T-helper 17 cell (primary cell): Measurements from ENCODE around the gene ADCY4. TPM values are rescaled to one million over a fixed set of nuclear protein-coding genes. Genes with fewer than 3 reads are reported as not detected.

Source experiments
- ATAC-seq: fragments of 150-1000 bp; cut with Tn5 transposase; 2 replicates; pipeline ENCODE4 v1.10.0; 2021; ENCODE audit warnings: mild to moderate bottlenecking, moderate library complexity
- DNase-seq, 3 donors: peaks; one replicate each; pipeline versions ENCODE4 v3.0.0 to v3.0.0-alpha.2; 2020 to 2021
- H3K9me3 ChIP-seq: one replicate; pipeline ENCODE4 v1.7.0; 2013; ENCODE audit warnings: low read length, mild to moderate bottlenecking; ENCODE audit not compliant: control insufficient read depth, poor library complexity, severe bottlenecking
- H3K27ac Mint-ChIP-seq: one replicate; pipeline ENCODE4 v1.8.0; 2022; ENCODE audit warnings: mild to moderate bottlenecking, moderate library complexity, mixed read lengths
- H3K27me3 Mint-ChIP-seq: one replicate; pipeline ENCODE4 v1.8.0; 2022; ENCODE audit warnings: mixed read lengths
- H3K36me3 Mint-ChIP-seq: one replicate; pipeline ENCODE4 v1.8.0; 2022; ENCODE audit warnings: low read depth, mixed read lengths
- H3K4me1 Mint-ChIP-seq: one replicate; pipeline ENCODE4 v1.8.0; 2022; ENCODE audit warnings: mild to moderate bottlenecking, mixed read lengths
- H3K4me3 Mint-ChIP-seq: one replicate; pipeline ENCODE4 v1.8.0; 2022; ENCODE audit warnings: mild to moderate bottlenecking, moderate library complexity, mixed read lengths
- total RNA-seq, 4 donors: library from RNA in 2 of 4; stranded (reverse) in 2 of 4; gene quantifications; one replicate each; pipeline ENCODE4 v1.2.3 and lab custom pipeline; 2022 to 2026

The ADCY4 gene
- total RNA-seq, 2 donors from 2014 or later = 5.4 to 7.9 TPM

DNA sequence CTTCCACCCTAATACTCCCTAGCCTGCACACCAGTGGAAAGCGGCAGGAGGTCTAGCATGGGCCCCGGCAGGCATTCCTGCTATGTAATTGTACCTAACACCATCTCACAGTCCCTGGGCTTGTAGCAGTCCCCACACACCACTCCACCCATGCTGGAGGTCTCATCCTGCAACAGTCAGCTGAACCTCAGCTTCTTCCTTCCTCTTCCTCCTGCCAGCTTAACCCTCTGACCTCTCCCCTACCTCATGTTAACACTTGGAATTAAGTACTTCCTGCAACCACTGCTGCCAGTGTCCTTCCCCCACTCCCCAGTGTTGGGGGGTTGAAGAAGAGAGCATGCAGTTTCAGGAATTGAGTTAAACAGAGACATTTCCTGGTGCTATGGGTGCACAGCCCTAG lies 7.6 kb downstream of the ADCY4 start:
- ATAC-seq = no peak
- Mint-ChIP-seq H3K4me1 (peaks cover 43% of the 10 kb centered on the region), H3K27me3 (peaks cover 20% of the 10 kb centered on the region), H3K27ac (no peak overlapping the region), H3K36me3 (no peaks in the 10 kb centered on the region), H3K4me3 (no peak overlapping the region)
- H3K9me3 ChIP-seq = no peaks in the 10 kb centered on the region
- DNase-seq = no peak

DNA sequence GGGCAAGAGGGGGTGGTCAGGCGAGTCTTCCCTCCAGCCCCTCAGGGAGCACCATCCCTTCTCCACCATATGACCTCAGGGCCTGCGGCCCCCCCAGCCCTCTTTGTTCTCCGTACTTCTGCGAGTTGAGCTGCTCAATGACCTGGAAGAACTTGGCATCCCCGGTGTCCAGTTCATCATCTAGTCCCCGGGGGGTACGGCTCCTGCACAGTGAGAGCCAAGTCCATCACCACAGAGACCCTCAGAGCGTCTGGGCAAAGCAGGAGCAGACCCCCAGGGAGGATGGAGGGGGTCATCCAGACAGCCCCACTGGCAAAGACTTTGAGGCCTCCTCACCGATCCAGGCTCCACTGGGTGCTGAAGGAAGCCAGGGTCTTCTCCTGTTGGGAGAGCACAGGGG lies 8.9 kb downstream of the ADCY4 start:
- no peaks in the 10 kb centered on the region for H3K9me3 ChIP-seq
- no peak for ATAC-seq
- Mint-ChIP-seq H3K4me3 (no peak overlapping the region), H3K36me3 (no peaks in the 10 kb centered on the region), H3K4me1 (peaks cover 36% of the 10 kb centered on the region), H3K27ac (no peak overlapping the region), H3K27me3 (peaks cover 17% of the 10 kb centered on the region)
- DNase-seq = no peak

DNA sequence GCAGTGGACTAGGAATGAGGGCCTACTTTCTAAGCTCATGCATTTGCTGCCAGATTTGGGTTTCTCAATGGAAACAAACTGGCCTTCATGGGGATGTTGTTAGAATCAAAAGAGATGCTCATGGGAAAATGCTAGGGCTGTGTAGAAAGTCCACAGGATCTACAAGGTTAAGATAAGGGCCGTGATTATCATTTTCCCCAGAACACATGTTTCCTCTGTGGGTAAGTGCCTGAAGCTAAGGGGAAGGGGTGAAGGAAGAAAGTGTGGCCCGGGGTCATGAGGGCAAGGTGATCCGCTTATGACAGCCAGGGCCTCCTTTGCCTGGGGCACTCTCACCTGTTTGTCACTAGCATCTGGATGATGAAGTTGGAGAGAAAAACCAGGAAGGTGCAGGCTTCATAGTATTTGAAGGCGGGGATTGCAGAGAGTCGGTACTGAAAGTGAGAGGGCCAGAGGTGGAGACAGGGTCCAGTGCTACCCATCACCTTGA lies 9.8 kb downstream of the ADCY4 start:
- H3K9me3 ChIP-seq = no peaks in the 10 kb centered on the region
- Mint-ChIP-seq H3K4me1 (peaks cover 29% of the 10 kb centered on the region), H3K36me3 (no peaks in the 10 kb centered on the region), H3K27me3 (peaks cover 14% of the 10 kb centered on the region), H3K27ac (peak overlapping the region; percentile 41), H3K4me3 (no peak overlapping the region)
- ATAC-seq (no peak), DNase-seq (no peak)

GRCh38 chr14:24324024-24324423 lies 10.8 kb downstream of the ADCY4 start:
- Mint-ChIP-seq H3K4me3 (no peak overlapping the region), H3K36me3 (no peaks in the 10 kb centered on the region), H3K27ac (no peak overlapping the region), H3K27me3 (peaks cover 22% of the 10 kb centered on the region), H3K4me1 (peaks cover 19% of the 10 kb centered on the region)
- no peaks in the 10 kb centered on the region for H3K9me3 ChIP-seq
- ATAC-seq (no peak), DNase-seq (no peak)

DNA sequence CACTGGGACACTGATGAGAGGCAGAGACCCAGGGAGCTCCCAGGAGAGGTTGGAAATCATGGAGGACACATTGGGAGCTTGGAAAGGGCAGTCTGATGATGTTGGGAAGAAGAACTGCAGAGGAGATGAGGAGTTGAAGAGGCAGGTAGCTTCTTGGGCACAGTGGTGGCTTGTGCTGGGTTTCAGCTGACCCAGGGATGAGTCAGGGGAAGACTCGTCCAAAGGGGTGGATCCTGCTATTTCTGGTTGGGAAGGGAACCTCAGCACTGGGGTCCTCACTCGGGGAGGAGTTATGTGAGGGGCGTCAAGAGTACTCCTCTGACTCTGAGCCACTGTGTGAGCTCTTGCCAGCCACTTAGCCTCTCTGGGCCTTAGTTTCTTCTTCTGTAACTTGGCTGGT lies 11.5 kb downstream of the ADCY4 start:
- Mint-ChIP-seq H3K27me3 (peaks cover 25% of the 10 kb centered on the region), H3K4me1 (peaks cover 16% of the 10 kb centered on the region), H3K4me3 (no peak overlapping the region), H3K36me3 (no peaks in the 10 kb centered on the region), H3K27ac (peak overlapping the region; percentile 24)
- DNase-seq (no peak), ATAC-seq (no peak)
- no peaks in the 10 kb centered on the region for H3K9me3 ChIP-seq

DNA sequence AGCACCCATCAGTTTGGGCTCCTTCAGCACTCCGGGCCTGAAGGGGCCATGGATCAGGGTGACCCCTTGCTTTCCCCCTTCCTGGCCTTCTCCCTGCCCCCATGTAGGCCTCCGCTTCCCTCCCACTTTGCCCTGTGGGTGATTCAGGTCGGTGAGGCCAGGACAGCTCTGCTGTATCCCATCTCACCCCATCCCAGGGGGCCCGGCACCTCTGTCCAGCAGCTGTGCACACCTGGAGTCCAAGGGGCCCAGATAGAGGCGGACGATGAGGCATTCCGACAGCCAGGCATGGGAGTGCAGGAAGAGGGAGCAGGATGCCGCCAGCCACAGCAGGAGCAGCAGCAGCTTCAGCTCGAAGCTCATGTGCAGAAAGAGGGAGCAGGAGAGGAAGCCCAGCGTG lies 12.2 kb downstream of the ADCY4 start:
- Mint-ChIP-seq H3K36me3 (no peaks in the 10 kb centered on the region), H3K27ac (no peak overlapping the region), H3K4me1 (peaks cover 16% of the 10 kb centered on the region), H3K27me3 (peaks cover 25% of the 10 kb centered on the region), H3K4me3 (no peak overlapping the region)
- DNase-seq (no peak), ATAC-seq (no peak)
- H3K9me3 ChIP-seq = no peaks in the 10 kb centered on the region

DNA sequence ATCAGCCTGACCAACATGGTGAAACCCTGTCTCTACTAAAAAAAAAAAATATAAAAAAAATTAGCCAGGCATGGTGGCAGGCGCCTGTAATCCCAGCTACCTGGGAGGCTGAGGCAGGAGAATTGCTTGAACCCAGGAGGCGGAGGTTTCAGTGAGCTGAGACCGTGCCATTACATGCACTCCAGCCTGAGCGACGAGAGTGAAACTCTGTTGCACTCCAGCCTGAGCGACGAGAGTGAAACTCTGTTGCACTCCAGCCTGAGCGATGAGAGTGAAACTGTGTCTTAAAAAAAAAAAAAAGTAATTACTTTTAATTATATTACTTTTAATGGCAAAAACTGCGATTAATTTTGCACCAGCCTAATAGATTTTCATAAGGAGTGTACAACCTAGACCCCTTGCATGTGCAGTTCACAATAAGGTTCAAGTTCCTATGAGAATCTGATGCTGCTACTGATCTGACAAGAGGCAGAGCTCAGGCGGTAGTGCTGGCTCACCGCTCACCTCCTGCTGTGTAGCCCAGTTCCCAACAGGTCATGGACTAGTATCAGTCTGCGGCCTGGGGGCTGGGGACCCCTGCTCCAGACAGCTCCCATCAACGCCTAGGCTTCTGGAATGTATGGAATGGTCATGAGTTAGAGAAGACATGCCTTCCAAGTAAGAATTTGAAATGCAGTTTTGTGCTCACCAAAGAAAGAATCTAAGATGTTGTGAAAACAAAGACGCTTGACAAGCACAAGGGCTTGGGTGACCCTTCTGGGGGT lies 13.5 kb downstream of the ADCY4 start:
- no peak overlapping the region for H3K4me3 Mint-ChIP-seq
- H3K27me3 Mint-ChIP-seq = peaks cover 25% of the 10 kb centered on the region
- DNase-seq = no peak
- no peaks in the 10 kb centered on the region for H3K36me3 Mint-ChIP-seq
- ATAC-seq = no peak
- H3K4me1 Mint-ChIP-seq = peaks cover 13% of the 10 kb centered on the region
- H3K9me3 ChIP-seq = no peaks in the 10 kb centered on the region
- H3K27ac Mint-ChIP-seq = no peak overlapping the region

DNA sequence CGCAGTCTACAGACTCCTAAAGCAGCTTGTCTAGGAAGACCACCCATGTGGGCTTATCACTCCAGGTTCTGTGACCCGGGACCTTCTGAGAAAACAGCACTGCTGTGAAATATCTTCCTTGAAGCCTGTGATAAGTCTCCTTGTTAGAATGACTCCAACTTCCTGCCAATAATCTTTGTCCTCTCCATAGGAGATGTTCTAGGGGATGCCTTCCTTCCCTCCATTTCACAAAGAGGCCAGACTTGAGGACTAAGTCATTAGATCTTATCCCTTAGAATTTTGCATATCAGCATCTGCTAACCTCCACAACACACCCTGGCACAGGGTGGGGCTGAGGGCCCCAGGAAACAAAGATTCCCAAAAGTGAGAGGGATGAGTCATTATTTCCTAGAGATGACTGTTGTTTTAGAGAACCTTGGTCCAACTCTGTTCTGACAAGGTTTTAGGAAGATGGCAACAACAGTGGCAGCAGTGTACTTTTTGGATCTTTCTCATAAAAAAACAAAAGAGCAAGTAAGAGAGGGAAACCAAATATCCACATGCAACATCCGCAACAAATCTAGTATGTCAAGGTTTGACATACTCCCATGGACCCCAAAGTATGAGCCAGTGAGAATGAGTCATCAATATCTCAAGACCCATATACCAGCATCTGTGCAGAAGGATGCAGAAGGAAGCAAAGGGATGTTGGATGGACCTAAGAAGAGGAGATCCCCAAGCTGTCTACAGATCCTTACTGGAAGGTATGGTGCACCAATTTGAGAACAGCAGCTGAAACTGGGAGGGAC lies 17.5 kb downstream of the ADCY4 start:
- Mint-ChIP-seq H3K36me3 (peaks cover 3% of the 10 kb centered on the region), H3K27ac (no peak overlapping the region), H3K4me3 (no peak overlapping the region), H3K27me3 (peaks cover 18% of the 10 kb centered on the region), H3K4me1 (peaks cover 39% of the 10 kb centered on the region)
- ATAC-seq (no peak), DNase-seq (no peak)
- no peaks in the 10 kb centered on the region for H3K9me3 ChIP-seq

- H3K4me3 Mint-ChIP-seq = no peak overlapping the region
- H3K4me1 Mint-ChIP-seq = peaks cover 43% of the 10 kb centered on the region
- H3K27me3 Mint-ChIP-seq = peaks cover 18% of the 10 kb centered on the region
- no peaks in the 10 kb centered on the region for H3K9me3 ChIP-seq
- peaks cover 3% of the 10 kb centered on the region for H3K36me3 Mint-ChIP-seq
- ATAC-seq = no peak
- no peak for DNase-seq
- H3K27ac Mint-ChIP-seq = no peak overlapping the region
Observed at GRCh38 chr14:24316597-24316950, 18.3 kb downstream of the ADCY4 start.

DNA sequence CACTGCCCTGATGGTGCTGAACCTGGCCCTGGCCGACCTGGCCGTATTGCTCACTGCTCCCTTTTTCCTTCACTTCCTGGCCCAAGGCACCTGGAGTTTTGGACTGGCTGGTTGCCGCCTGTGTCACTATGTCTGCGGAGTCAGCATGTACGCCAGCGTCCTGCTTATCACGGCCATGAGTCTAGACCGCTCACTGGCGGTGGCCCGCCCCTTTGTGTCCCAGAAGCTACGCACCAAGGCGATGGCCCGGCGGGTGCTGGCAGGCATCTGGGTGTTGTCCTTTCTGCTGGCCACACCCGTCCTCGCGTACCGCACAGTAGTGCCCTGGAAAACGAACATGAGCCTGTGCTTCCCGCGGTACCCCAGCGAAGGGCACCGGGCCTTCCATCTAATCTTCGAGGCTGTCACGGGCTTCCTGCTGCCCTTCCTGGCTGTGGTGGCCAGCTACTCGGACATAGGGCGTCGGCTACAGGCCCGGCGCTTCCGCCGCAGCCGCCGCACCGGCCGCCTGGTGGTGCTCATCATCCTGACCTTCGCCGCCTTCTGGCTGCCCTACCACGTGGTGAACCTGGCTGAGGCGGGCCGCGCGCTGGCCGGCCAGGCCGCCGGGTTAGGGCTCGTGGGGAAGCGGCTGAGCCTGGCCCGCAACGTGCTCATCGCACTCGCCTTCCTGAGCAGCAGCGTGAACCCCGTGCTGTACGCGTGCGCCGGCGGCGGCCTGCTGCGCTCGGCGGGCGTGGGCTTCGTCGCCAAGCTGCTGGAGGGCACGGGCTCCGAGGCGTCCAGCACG lies 18.9 kb downstream of the ADCY4 start:
- DNase-seq (no peak), ATAC-seq (no peak)
- H3K4me3 Mint-ChIP-seq = peak overlapping the region; percentile 61
- peaks cover 18% of the 10 kb centered on the region for H3K27me3 Mint-ChIP-seq
- peak overlapping the region; percentile 96 for H3K27ac Mint-ChIP-seq
- peaks cover 46% of the 10 kb centered on the region for H3K4me1 Mint-ChIP-seq
- peaks cover 3% of the 10 kb centered on the region for H3K36me3 Mint-ChIP-seq
- H3K9me3 ChIP-seq = no peaks in the 10 kb centered on the region

DNA sequence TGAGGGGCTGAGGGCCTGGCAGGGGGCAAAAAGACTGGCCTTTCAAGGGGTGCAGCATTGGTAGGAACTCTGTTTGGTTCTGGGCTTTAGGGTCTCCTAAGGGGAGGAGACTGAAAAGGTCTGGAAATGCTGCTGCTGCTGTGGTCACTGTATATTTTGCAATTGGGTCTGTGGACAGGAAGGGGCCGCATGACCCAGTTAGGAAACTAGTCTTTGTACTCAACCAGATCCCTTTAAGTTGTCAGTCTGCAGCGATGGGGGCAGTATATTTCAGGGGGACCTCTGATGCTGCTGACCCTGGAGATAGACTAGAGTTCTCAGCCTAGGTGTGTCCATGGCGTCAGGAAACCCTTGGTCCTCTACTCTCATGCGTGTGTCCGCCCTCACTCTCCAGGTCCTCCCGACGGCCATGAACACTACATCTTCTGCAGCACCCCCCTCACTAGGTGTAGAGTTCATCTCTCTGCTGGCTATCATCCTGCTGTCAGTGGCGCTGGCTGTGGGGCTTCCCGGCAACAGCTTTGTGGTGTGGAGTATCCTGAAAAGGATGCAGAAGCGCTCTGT lies 19.5 kb downstream of the ADCY4 start:
- peaks cover 16% of the 10 kb centered on the region for H3K27me3 Mint-ChIP-seq
- H3K9me3 ChIP-seq = no peaks in the 10 kb centered on the region
- ATAC-seq (no peak), DNase-seq (no peak)
- H3K27ac Mint-ChIP-seq = peak overlapping the region; percentile 96
- H3K36me3 Mint-ChIP-seq = peaks cover 3% of the 10 kb centered on the region
- H3K4me3 Mint-ChIP-seq = peak overlapping the region; percentile 87
- peaks cover 47% of the 10 kb centered on the region for H3K4me1 Mint-ChIP-seq

DNA sequence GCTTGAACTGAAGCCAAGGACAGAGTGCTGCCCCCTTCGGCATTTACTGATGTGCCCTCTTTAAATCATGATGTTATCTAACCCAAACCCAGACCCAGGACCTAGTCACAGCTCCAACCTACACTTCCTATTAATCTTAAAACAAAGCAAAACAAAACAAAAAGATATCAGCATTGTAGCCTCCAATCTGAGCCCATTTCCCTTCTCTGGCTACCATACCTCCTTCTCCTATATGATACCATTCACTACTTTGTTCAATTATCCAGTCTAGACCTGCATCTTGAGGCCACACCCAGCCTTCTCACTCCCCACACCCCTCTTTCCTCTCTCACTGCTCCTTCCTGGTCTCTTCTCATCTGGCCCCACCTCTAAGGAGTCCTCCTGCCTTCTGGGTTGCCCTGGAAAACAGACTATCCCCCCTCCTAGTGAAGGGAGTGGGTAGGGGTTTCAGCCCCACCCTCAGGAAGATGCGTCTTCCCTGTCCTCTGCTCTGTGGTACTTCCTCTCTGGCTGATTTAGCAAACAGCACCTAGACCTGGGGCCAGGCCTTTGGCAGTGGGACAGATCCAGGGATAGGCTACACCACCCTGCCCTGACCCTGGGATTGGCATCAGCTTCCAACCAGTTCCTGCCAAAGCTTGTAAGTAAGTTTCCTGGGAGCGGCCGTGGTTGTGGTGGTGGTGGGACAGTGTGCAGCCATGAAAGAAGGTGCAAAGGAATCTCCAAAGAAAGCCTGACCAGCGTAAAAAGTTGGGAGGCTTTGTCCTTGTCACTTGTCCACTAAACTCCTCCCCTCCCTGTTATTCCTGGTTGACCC lies 20.3 kb downstream of the ADCY4 start:
- no peak for ATAC-seq
- DNase-seq = no peak
- Mint-ChIP-seq H3K27me3 (peaks cover 9% of the 10 kb centered on the region), H3K27ac (peak overlapping the region; percentile 96), H3K4me1 (peaks cover 52% of the 10 kb centered on the region), H3K4me3 (peak overlapping the region; percentile 87), H3K36me3 (peaks cover 3% of the 10 kb centered on the region)
- no peaks in the 10 kb centered on the region for H3K9me3 ChIP-seq
